ENCODE results near the gene CIB1.
"Not testable (repeated sequence)": the region's sequence is repeated elsewhere in the genome, so short reads cannot be mapped to it uniquely, and the experiment has no call there.

The CIB1 gene

GRCh38 chr15:90233387-90234095 is at the start of gene CIB1:
CIB1 (minus strand) TSS chr15:90233941; CDS start chr15:90233885, 56 bp downstream.
- peak; percentile 92 for DNase-seq

GRCh38 chr15:90281637-90282036 is 47.9 kb upstream of the CIB1 start:
- not testable (repeated sequence) for DNase-seq

DNA sequence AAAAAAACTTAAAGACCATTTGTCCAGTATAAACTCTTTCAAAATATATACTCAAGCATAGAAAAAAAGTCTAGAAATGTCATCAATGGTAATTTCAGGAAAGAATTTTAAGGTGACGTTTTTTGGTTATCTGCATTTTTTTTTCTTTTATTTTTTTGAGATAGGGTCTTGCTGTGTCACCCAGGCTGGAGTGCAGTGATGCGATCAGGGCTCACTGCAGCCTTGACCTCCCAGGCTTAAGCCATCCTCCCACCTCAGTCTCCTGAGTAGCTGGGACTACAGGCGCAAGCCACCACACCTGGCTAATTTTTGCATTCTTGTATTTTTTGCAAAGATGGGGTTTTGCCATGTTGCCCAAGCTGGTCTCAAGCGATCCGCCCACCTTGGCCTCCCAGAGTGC is 47.0 kb upstream of the CIB1 start:
- not testable (repeated sequence) for DNase-seq

DNA sequence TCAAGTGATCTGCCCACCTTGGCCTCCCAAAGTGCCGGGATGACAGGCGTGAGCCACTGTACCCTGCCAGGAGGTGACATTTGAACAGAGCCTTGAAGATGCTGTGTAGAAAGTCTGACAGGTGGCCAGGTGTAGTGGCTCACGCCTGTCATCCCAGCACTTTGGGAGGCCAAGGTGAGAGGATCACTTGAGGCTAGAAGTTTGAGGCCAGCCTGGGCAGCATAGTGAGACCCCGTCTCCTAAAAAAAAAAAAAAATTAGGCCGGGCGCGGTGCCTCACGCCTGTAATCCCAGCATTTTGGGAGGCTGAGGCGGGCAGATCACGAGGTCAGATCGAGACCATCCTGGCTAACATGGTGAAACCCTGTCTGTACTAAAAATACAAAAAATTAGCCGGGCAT is 44.7 kb upstream of the CIB1 start:
- not testable (repeated sequence) for DNase-seq

GRCh38 chr15:90271459-90272166 is 37.9 kb upstream of the CIB1 start:
- no peak for DNase-seq

DNA sequence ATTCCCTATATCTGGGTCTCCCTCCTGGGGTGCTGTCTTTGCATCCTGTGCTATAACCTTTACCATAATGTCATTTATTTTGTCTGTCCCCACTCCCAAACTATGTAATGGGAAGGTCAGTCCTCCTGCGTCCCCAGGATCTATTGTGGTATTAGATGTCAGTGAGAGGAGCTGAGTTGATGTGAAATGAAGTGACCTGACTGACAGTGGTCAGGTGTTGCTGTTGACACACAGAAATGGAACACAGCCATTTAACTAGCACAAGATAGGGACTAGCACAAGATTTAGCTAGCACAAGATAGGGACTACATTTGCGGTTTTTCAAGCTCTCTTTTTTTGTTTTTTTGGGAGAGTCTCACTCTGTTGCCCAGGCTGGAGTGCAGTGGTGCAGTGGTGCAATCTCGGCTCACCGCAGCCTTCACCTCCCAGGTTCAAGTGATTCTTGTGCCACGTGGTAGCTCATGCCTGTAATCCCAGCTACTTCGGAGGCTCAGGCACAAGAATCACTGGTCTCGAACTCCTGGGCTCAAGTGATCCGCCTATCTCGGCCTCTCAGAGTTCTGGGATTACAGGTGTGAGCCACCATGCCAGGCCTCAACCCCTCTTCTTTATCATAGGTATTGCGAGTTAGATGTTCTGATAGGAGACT is 36.9 kb upstream of the CIB1 start:
- DNase-seq: no peak

GRCh38 chr15:90268415-90268814 is 34.7 kb upstream of the CIB1 start:
- DNase-seq: no peak

DNA sequence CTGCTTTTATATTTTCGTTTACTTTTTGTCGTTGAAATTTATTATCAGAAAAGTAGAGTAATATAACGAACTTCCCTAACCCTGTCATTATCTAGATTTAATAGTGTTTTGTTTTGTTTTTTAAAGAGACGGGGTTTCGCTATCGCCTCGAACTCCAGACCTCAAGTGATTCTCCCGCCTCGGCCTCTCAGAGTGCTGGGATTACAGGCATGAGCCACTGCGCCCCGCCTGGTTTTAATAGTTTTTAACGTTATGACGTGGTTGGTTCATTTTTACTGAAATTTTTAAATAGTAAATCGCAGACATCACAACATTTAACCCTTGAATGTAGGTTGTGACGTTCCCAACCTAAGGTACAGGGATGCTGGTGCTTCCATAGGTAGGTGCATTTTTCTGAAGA is 32.7 kb upstream of the CIB1 start:
- DNase-seq: no peak

- peak; percentile 45 for DNase-seq
Measured at GRCh38 chr15:90266061-90266431, 32.3 kb upstream of the CIB1 start.

GRCh38 chr15:90265271-90266060 is 31.7 kb upstream of the CIB1 start, which contains the start of gene NGRN:
NGRN (plus strand) TSS chr15:90265672; CDS start chr15:90265713, 41 bp downstream.
- DNase-seq: peak; percentile 81

DNA sequence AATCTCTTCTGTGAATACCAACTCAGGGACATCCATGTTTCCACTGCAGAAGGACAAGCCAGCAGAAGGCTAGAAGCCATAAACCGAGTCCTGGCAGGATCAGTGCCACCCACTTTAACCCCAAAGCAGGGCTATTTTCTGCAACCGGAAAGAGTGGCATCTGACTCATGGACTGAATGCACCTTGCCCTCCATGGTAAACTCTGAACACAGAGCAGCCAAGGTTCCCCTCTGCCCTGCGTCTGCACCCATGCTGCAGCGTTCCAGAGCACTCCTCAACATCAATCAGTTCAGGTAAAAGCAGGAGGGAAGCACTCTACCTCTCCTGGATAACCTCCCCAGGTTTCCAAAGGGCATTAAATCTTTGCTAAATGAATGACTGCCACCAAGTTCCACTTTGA is 30.9 kb upstream of the CIB1 start:
- no peak for DNase-seq

DNA sequence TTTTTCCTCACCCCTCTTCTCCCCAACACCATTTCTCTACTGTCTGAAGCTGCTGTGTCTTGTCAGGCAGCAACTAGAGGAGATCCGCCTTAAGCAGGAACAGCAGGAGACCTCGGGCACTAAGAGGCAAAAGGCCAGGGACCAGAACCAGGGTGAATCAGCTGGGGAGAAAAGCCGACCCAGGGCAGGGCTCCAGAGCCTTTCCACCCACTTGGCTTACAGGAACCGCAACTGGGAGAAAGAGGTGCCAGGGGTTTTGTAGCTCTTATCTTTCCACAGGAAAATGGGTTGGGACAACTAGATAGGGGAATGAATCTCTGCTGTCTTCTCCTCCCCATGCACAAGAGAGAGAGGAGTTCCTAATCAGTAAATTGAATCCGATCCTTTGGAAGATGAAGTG is 28.7 kb upstream of the CIB1 start:
- no peak for DNase-seq

DNA sequence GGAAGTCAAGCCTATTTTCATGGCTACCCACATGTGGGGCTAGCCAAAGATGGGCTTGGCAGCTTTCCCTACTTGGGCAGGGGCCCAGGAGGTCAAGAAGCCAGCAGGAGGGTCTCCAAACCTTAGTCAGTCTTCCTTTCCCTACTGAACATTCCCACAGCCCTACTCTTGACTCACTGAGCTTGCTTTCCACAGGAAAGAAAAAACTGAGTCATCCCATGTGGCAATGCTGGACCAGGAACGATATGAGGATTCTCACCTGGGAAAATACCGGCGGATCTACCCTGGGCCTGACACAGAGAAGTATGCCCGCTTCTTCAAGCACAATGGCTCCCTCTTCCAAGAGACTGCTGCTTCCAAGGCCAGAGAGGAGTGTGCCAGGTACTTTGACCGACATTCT is 28.1 kb upstream of the CIB1 start:
- no peak for DNase-seq

GRCh38 chr15:90260731-90261130 is 27.0 kb upstream of the CIB1 start:
- DNase-seq: not testable (repeated sequence)

DNA sequence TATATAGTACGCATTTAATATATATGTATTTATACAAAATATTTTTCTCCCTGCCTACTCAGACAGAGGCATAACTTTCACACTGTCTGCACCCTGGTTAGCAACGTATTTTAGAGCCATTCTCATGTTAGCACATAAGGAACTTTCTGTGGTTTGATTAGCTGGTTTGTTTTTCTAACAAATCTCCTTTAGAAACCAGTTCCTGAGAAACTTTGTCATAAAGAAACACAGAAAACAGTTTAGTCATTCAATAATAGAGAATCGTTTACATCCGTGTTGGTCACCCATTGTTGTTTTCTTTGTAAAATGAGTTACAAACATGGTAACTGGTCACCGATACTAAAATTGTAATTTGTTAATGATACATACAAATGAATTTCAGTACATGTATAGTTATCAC is 25.8 kb upstream of the CIB1 start:
- no peak for DNase-seq

- DNase-seq: no peak
Measured at GRCh38 chr15:90257776-90258175, 24.0 kb upstream of the CIB1 start.

DNA sequence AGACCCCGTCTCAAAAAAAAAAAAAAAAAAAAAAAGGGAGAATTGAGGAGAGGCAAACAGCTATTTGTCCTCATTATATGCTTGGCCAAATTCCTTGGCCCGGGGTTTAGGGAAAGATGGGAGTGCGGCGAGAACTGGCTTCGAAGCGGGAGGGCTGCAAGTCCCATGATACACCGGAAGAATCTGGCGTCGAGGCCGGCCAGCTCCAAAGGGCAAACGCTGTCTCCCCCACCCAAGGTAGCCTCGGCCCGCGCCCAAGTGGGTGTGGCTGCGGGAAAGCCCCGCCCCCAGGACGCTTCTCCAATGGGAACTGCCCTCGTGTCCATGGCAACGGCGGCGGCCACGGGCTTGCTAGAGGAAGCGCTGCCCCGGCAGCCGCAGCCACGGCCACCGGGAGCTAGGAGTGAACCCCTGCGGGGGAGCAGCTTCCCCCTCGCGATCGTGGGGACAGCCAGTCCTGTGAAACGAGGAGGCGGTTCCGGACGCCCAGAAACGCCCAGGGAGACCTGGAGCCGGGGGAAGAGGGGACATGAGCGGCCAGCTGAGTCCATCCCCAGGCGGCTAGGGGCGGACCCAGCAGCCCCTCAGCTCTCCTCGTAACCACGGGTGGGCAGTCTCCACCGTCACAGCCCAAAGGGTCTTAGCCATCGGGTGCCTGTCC is 15.6 kb upstream of the CIB1 start, which contains the start of gene TTLL13:
TSS of gene TTLL13 (plus strand) at position 354 of the 661 bp plus-strand sequence. CDS start 1,075 bp downstream, outside the sequence.
- peak; percentile 67 for DNase-seq

DNA sequence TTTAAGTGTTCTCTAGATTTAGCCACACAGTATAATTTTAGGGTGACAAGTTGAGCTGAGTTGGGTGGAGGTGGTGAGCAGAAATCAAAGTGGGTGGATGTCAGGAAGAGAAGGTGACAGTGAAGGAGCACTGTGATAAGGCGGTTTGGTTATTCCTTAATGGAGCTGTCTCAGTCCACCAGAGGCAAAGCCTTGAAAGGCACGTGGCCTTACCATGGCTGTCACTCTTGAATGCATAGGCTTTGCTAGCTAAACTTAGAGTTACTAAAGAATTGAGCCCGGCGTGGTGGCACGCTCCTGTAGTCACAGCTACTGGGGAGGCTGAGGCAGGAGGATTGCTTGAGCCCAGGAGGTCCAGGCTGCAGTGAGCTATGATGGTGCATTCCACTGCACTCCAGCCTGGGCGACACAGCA is 15.1 kb upstream of the CIB1 start:
- DNase-seq: no peak

- no peak for DNase-seq
Measured at GRCh38 chr15:90243943-90244639, 10.3 kb upstream of the CIB1 start.

GRCh38 chr15:90241343-90242192 is 7.8 kb upstream of the CIB1 start:
- no peak for DNase-seq

GRCh38 chr15:90240856-90241255 is 7.1 kb upstream of the CIB1 start:
- no peak for DNase-seq

Measured in kidney glomerular epithelial cell (primary cell).